Middle frontal gyrus (tissue), 1 donor: ENCODE measurements around the gene CBFA2T2.
A peak's percentile ranks its signal among the peaks of the same experiment; 100 is the strongest.
"Not testable (repeated sequence)": the region's sequence is repeated elsewhere in the genome, so short reads cannot be mapped to it uniquely, and the experiment has no call there.

Experiments used
- DNase-seq: peaks from one replicate; pipeline ENCODE4 v3.0.0-alpha.2; 2015; ENCODE audit warnings: low spot score; ENCODE audit errors: extremely low spot score

Gene CBFA2T2

DNA sequence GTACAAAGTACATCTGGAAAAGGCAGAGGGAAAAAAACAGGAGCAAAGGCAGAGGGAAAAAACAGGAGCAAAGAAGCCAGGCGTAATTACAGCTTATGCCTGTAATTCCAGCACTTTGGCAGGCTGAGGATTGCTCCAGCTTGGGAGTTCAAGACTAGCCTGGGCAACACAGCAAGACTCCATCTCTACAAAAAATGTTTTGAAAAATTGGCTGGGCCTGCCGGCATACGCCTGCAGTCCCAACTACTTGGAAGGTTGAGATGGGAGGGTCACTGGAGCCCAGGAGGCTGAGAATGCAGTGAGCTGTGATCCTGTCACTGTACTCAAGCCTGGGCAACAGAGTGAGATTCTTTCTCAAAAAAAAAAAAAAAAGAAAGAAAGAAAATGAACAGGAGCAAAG is 19.0 kb upstream of the CBFA2T2 start:
- DNase-seq: no peak

DNA sequence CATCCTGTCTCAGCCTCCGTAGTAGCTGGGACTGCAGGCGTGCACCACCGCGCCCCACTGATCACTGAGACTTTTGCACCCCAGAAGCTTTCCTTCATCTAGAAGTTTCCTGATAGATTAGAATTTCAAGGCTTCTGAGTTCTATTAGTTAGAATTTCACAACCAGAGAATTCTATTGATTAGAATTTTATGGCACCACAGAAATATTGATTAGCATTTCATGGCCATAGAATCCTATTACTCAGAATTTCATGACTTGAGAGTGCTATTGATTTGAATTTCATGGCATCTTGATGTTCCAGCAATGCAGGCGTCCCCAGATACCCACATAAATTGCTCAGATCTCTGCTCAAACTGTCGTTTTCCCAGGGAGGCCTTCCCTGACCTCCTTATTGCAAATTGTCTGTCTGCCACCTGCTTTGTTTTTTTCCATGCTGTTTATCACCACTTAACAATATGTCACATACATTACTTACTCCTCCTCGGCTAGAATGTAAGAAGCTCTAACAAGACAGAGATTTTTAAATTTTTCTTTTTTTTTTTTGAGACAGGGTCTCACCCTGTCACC is 16.9 kb upstream of the CBFA2T2 start:
- DNase-seq: no peak

DNA sequence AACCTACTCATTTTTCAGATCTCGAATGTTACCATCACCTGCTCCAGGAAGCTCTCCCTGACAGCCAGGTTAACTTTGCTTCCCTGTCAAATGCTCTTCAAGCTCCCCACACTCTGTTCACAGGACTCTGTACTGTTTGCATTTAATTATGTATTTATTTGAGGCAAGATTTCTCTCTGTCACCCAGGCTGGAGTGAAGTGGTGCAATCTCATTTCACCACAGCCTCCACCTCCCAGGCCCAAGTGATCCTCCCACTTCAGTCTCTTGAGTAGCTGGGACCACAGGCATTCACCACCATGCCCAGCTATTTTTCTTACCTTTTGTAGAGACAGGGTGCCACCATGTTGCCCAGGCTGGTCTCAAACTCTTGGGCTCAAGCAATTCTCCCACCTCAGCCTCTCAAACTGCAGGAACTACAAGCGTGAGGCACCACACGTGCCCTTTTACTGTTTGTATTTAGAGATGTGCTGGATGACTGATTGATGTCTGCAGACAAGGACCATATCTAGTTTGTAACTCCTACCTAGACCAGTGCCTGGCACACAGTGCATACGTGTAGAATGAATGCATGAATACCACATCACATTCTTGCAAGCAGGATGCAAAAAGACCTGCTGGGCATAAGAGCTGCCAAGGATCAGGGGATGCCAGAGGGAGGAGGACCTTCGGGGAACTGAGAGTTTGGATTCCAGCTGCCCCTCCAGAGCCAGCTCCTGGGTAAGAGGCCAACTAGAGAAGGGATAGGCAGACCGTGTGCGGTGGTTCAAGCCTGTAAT is 15.6 kb upstream of the CBFA2T2 start:
- DNase-seq: no peak

DNA sequence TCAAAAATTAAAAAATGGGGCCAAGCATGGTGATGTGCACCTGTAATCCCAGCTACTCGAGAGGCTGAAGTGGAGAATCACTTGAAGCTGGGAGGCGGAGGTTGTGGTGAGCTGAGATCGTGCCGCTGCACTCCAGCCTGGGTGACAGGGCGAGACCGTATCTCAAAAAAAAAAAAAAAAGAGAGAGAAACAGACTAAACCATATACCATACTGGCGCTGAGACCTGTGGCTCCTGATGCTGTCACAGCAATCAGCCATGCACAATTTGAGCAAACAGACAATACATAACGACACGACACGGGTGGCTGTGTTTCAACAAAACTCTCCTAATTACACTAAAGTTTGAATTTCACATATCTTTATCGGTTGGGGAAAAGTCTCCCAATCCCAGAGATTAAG is 14.9 kb upstream of the CBFA2T2 start:
- DNase-seq: no peak

DNA sequence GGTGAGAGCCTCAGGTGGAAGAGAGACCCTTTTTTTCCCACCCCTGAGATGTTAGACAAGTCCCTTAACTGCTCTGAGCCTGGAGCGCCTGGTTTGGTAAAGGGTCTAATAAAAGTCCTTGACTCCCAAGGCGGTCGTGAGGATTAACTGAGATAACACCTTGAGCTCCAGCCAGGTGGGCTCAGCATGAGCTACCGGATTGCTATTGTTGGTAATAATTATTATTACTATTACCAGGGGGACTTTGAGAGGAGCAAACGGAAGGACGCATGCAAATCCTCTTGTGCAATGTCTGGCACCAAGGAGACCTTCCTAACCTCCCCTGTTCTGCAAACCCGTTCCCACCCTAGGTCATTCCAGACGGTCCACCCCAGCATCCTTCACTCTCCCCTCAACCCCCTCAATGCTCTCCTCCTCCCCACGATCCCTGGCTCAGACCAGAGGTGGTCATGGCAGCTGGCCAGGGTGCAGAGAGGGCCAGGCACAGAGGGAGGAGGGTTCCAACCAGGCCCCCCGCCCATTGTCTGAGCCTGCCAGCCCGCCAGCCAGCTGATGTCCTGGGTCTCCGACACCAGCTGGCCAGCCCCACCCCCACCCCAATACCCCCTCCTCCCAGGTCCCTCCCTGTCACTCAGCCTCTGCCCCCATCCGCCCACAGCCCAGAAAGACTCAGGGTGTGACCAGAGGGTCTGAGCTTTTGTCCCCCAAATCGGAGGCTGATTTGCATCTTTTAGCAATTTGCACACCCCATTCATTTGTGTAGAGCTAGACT is 14.3 kb upstream of the CBFA2T2 start:
- DNase-seq: no peak

DNA sequence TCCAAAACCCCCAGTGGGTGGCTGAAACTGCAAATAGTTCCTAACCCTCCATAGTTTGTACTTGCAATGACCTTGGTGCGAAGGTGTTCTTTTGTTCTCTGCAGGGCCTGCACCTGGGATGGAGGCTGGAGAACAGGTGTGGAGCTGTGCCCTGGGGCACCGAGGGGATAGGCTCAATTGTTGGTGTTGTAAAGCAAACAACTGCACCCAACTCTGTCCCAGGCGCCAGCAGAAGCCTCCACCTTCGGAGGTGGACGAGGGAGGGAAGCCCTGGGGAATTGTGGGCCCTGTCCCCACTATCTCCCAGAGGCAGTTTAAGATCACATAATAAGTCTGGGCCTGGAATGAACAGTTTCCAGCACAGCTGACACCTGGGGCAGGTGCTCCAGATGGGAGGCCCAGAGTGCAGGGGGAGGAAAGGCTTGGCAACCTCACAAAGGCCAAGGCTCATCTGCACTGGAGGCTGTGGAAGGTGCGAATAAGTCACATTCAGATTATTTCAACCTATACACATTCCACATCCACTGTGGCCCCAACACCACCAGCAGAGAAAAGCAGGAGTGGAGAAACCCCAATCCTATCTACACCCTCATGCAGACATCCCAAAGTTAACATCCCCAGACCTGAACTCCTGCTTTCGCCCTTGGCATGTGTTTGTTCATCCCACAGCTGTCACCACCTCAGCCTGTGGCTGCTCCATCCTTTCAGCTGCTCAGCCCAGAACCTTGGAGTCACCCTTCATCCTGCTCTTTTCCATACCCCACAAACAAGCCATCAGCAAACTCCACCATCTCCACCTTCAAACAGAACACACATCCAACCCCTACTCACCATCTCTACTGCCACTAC is 12.3 kb upstream of the CBFA2T2 start:
- DNase-seq: no peak

DNA sequence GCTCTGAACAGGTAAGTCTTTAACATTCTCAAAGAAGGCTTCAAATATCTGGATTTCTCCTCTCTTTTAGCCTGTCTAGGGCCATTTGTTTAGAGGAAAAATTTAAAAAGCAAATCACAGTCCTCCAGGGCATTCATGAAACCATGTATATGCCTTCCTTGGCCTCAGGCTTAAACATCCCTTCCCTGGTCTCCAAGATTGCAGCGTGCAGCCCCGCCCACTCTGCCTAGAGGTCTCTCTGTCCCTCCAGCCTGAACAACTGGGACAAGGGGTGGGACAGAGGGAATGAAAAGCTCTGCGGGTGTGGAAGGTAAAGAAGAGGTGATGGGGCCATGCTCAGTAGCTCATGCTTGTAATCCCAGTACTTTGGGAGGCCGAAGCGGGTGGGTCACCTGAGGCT is 9.8 kb upstream of the CBFA2T2 start:
- no peak for DNase-seq

DNA sequence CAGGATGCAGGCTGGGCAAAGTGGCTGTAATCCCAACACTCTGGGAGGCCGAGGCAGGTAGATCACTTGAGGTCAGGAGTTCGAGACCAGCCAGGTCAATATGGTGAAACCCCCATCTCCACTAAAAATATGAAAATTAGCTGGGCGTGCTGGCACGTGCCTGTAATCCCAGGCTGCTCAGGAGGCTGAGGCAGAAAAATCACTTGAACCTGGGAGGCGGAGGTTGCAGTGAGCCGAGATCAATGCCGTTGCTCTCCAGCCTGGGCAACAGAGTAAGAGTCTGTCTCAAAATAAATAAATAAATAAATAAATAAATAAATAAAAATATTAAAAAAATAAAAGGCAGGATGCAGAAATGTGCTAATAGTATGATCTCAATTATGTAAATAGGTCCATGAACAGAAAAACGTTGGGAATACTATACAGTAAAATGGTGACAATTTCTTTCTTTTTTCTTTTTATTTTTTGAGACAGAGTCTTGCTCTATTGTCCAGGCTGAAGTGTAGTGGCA is 8.4 kb upstream of the CBFA2T2 start:
- no peak for DNase-seq

DNA sequence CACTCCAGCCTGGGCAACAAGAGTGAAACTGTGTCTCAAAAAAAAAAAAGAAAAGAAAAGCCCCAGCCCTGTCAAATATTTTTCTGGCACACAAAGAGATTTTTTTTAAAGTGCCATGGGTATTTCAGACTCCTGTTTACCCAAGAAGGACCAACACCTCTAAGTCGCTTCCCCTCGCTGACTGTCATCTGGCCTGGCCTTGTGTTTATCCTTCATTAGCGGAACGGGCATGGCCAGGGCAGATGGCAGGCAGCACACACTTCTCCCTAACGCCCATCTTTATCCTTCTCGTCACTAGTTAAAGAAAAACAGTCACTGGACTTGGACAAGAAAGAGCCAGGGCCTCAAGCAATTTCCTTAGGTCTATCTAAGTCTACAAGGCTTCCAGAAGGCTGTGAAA is 7.3 kb upstream of the CBFA2T2 start:
- DNase-seq: no peak

DNA sequence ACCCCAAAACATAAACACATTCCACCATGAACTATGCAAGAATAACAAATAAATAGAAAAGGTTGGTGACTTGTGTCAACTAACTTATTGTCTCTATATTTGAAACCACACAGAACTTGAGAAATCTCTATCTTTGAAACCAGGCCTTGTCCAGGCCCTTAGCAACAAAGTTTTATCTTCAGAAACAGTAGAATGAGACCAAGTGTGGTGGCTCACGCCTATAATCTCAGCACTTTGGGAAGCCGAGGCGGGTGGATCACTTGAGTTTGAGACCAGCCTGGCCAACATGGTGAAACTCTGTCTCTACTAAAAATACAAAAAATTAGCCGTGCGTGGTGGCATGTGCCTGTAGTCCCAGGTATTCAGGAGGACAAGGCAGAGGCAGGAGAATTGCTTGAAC is 6.7 kb upstream of the CBFA2T2 start:
- DNase-seq: not testable (repeated sequence)

DNA sequence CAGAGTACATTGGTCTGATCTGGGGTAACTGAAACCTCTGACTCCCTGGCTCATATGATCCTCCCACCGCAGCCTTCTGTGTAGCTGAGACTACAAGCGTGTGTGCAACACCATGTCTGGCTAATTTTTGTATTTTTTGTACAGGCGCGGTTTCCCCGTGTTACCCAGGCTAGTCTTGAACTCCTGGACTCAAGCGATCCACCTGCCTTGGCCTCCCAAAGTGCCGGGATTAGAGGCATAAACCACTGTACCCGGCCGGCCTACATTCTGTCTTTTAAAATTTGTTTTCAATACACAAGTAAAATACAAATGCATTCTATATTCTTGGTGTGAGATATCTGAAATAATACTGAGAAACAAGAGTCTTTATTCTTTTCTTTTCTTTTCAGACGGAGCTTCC is 1.7 kb upstream of the CBFA2T2 start:
- no peak for DNase-seq

DNA sequence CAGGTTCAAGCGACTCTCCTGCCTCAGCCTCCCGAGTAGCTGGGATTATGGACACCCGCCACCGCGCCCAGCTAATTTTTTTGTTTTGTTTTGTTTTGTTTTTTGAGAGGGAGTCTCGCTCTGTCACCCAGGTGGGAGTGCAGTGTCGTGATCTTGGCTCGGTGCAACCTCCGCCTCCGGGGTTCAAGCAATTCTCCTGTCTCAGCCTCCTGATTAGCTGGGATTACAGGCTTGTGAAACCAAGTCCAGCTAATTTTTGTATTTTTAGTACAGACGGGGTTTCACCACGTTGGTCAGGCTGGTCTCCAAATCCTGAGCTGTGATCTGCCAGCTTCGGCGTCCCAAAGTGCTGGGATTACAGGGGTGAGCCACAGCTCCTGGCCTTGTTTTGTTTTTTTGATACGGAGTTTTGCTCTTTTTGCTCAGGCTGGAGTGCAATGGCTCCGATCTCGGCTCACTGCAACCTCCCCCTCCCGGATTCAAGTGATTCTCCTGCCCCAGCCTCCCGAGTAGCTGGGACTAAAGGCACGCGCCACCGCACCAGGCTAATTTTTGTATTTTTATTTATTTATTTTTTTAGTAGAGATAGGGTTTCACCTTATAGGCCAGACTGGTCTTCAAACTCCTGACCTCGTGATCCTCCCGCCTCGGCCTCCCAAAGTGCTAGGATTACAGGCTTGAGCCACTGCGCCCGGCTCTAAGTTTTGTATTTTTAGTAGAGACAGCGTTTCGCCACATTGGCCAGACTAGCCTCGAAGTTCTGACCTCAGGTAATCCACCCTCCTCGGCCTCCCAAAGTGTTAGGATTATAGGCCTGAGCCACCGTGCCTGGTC is 1.0 kb upstream of the CBFA2T2 start:
- DNase-seq: not testable (repeated sequence)

DNA sequence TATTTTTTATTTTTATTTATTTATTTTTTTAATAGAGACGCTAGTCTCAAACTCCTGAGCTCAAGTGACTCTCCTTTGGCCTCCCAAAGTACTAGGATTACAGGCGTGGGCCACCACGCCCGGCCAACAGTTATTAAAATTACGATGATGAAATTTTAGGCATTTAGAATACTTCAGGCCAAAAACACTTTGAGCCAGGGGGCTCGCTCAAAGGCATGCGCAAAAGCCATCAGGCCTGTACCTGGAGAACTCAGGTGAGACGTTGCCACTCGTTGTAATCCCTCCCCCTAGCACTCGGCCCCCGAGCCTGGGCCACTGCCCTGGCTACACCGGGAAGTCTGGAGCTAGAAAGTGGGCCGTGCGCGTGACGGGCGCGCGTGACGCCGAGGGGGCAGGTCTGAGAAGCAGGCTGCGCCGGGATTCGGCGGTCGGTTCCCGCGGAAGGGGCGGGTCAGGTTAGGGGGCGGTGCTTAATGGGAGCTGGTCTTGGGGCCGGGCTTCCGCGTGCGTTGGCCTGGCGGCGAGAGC is 337 bp upstream of the CBFA2T2 start:
- peak; percentile 93 for DNase-seq

DNA sequence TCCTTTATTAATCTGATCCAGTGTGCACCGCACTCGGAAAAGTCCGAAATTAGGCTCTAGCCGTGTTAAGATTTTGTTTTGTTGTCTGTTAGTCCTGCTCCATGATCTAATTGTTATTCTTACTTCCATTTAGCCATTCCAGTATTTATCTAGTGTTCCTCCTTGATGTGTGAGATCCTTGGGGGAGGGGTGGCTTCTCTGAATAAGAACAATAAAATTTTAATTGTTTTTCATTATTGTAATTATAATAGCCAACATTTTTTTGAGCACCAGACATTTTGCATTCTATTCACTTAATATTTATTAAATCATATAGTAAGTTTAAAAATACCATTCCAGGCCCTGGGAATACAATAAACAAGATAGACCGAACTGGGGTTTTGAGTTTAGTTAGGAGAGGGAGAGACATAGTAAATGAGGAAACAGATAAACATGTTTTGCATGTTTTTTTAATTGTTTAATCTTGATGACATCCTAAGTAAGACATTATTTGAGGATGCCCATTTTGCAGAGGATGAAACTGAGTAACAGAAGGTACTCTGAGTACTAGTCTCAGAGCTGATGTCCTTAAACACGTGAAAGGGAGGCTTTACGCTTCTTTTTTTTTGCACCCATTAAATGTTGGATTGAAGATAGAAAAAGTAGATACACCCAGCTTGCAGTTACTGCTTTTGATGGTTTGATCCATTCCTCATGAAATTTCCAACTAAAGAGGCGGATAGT is 1.2 kb downstream of the CBFA2T2 start:
- no peak for DNase-seq

DNA sequence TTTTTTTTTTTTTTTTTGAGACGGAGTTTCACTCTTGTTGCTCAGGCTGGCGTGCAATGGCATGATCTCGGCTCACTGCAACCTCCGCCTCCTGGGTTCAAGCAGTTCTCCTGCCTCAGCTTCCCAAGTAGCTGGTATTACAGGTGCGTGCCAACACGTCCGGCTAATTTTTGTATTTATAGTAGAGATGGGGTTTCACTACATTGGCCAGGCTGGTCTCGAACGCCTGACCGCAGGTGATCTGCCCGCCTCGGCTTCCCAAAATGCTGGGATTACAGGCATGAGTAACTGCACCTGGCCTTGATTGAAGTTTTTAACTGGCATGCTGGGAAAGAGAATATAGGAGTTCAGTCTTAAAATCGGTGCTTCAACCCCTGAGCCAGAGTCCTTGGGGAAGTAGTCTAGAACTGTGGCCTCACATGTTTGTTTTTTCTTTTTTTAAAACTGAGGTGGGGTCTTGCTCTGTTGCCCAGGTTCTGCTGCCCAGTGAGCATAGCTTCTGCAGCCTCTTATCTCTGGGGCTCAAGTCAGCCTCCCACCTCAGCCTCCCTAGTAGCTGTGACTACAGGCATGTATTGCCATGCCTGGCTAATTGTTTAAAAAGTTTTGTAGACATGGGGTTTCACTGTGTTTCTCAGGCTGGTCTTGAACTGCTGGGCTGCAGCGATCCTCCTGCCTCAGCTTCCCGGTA is 3.3 kb downstream of the CBFA2T2 start:
- no peak for DNase-seq

DNA sequence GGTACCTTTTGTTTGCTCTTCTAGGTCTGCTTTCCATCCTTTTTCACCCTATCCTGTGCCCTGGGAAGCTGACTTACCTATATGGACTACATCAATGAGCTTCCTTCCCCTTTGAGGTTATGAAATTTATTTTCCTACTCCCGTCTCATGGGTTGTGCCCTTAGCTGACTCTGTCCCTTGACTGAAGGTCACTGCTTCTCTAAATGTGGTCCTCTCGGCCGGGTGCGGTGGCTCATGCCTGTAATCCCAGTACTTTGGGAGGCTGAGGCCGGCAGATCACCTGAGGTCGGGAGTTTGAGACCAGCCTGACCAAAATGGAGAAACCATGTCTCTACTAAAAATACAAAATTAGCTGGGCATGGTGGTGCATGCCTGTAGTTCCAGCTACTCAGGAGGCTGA is 6.9 kb downstream of the CBFA2T2 start:
- not testable (repeated sequence) for DNase-seq

DNA sequence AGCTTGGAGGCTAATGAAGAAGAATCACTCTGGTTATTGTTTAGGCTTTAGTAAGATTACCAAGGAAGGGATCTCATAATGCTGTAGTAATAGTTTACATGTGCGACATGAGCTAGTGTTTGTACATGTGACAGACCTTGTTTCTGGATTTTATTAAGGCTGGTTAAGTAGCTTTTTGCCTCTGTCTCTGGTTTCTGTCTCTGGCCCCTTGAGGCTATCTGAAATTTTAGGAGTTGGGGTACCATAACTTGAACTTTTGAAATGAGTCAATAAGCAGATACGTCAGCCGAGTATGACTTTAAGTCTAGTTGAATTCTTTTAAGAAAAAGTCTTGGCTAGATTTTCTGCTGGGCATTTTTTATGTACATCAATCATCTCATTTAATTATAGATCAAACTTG is 9.5 kb downstream of the CBFA2T2 start:
- DNase-seq: no peak

DNA sequence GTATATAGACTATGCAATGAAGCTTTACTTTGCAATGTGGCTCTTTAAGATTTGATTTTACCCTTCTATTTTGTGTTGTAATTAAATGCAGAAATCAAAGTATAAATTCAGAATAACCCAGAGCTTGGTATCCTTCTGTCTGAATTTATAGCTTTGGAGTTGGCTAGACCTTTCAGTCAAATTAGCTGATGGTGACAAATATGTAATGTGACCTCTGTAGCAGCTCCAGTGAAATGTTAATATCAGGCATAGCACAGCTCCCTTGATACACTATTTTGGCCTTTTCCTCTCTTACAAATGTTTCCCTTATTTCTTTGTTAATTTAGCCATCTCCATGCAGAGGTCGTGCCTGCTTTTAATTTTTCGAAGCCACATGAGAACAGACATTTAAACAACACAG is 11.1 kb downstream of the CBFA2T2 start:
- DNase-seq: no peak

DNA sequence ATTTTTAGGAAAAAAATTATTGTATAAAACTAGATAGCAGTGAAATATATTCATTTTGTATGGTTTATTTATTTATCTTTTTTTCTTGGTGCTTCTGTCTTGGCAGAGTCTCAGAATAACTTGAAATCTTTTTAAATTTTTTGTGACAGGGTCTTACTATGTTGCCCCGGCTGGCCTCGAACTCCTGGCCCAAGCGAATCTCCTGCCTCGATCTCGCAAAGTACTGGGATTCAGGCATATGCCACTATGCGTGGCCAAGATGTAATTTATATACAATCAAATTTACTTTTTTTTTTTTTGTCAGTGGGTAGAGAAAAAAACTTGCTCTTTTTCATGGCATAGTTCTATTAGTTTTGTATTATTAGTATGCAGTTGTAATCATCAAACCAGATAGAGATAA is 13.7 kb downstream of the CBFA2T2 start:
- DNase-seq: no peak
